Activated CD4-positive, alpha-beta T cell treated with anti-CD3 and anti-CD28 coated beads, Interleukin-2, Interleukin-4, amounts not matched to agents 100 ng/mL and 50 ng/mL, durations not matched to agents 16 hours and 8 hours (primary cell): Measurements from ENCODE around the gene BMP4.
"Not testable (repeated sequence)": the region's sequence is repeated elsewhere in the genome, so short reads cannot be mapped to it uniquely, and the experiment has no call there.

Experiments used
- DNase-seq: peaks from one replicate; pipeline ENCODE4 v3.0.0-alpha.2; 2020; ENCODE audit warnings: low spot score

The BMP4 gene

DNA sequence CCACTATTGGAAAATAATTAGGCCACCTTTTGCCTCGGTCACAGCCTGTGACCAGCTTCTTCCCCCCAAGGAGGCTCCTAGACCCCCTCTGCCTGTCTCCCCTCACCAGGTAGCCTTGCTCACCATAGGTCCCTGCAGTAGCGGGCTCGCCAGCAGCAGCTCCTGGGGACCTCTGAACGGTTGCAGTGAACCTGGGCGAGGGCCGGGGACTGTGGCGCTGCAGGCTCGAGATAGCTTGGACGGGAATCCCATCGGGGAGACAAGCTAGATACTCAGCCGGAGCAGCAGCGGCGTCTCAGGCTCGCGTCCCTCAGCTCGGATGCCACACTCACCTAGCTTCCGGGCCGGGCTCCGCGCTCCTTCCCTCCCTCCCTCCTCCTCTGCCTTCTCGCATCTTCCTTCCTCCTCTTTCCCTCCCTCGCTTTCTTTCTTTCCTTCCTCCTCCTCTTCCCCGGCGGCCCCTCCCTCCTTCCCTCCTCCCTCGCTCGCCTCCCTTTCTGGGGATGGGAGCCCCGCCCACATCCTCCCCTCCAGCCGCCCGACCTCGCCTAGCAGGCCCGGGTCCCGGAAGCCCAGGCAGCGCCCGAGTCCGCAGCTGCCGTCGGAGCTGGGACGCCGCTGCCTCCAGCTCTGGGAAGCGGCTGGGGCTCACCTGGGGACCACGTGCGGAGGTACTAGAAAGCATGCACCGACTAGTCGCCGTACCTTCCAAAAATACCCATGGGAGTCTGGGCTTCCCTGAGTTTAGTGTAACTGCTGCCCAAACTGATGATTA lies at the start of gene BMP4:
Gene BMP4, minus strand, starts transcription at position 399 of the 775 bp plus-strand sequence. CDS start 4,603 bp downstream, outside the sequence.
- DNase-seq, result peak; percentile 27

DNA sequence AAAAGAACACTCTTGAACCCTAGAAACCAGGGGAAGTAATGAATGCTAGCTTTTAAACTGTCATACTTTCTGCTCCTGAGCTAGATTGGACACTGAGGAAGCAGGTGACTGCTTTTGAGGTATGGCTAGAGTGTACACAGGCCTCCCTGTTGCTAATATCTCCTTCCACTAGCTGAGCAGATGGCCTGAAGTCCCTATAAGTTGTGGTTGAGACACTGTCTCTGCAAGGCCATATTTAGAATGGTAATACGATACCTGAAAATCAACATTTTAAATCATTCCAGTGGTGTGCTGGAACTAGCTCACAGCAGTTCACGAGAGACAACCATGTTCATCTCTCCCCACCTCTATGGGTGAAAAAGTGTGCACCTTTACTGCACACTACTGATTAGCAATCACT lies 46.4 kb upstream of the BMP4 start:
- no peak for DNase-seq

DNA sequence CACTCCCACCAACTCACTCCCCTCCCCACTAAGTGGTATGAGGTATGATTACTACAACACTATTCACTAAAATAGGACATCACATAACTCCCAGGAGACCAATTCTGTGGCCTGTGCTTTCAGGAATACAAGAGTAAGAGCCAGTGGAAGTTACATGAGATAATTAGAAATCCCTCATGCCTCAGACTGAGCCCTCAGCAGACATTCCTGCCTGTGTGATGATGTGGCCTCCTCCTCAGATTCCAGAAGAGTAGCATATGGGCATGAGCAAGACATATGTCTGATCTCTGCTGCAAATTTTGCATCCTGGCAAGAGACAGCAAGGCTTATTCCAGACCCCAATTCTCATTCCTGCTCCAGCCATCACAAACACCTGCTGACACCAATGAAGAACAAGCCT lies 46.0 kb upstream of the BMP4 start:
- DNase-seq, result no peak

DNA sequence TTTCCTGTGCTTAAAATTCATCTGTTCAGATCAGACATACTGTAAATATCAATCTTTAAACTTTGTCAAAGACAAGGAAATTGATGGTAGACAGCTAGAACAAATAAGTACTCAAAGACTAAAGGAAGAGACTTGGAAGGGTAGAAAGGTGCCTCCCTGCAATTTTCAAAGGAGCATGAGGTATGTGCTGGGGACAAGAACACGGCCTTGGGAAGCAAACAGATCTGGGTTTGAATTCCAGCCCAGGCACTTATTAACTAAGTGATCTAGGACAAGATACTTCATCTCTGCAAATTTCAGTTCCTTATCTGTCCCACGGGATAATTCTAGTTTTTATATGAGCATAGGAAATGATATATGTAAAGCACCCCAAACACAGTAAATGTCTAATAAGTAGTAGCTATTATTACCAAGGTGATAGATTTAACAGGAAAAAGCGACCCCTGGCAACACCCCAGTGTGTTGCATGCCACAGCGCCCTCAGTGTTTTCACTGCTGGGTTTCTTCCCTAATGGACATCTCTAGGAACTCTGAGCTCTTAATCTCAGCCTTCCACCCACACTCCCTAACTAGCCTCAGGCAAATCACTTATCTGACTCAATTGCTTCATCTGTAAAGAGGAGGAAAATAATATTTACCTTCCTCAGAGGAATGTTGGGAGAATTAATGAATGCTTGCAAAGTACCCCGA lies 44.7 kb upstream of the BMP4 start:
- DNase-seq, result no peak

DNA sequence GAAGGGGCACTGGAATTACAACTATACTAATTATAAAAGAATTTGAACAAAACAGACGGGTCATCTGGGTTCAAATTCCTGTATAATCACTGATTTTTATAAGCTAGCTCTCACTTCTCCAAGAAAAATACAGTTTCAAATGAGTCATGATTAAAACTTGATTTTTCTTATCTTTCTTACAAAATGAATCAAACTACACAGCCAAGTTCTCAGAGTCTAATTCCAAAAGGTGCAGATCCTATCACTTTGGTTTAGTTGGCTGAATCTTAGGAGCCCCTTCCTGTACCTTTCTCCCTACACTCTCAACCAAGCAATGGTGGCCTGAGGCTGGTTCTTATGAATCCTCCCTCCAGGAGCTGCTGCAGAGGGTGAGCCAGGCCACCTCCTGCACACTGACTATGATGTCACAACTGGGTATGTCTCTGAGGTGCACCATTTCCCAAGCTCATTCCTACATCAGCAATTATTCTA lies 43.8 kb upstream of the BMP4 start:
- DNase-seq, result no peak

DNA sequence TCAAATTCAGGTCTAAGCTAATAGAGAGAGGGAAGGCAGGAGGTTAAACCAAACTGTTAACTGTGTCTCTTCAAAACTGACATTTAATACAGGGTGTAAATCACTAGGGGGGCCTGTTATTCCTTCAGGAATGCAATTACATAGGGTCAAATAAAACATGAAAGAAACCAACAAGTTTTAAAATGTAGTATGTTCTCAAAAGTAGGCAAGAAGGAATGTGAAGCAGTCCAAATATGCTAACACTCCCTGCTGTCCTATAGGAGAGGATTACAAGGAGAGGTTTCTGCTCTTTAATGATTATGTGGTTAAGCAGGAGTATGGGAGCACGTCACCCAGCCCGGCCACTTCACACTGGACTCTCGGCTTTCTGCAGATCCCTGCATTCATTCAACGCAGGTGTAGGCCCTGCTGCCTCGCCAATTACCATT lies 42.5 kb upstream of the BMP4 start:
- DNase-seq, result no peak

DNA sequence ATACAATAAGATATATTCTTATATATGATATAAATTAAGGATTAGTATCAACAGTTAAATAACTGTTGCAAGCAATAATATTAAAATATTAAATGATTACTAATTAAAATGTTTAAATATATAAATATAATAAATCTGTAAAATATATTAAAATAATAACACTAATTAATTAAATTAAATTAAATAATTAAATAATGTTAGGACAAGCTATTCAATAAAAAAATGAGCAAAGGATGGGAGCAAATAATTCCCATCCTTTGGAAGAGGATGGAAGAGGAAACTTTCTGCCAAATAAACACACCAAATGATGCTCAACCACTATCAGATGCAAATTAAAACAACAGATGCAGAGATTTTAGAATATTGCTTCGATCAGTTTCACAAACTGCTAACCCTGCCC lies 39.4 kb upstream of the BMP4 start:
- DNase-seq, result no peak

DNA sequence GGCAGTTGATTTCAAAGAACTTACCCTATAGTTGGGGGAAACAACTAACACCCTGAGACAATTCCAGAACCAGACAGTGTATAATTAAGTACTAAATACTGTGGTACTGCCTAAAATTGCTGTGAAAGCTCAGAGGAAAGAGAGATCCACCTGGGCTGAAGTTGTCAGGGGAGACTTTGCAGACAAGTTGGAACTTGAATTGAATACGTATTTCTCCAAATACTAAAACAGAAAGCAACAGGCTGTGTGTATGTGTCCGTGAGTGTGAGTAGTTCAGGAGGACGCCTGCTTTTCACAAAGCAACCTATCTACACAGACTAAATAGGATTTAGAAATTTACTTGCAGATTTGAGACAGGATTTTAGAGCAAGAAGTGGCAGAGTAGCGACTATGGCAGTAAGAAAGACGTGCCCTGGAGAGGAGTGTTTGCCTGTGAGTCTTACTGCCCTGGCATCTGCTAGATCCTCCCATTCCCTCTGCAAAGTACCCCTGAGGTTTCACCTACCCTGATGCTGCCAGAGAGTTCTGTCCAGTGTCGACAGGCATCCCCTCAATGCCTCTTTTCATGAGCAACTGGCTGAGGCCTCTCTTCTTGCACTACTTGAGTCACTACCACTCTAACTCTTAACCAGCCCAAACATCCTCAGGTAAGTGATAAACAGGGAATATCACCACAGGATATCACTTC lies 37.4 kb upstream of the BMP4 start:
- DNase-seq, result no peak

DNA sequence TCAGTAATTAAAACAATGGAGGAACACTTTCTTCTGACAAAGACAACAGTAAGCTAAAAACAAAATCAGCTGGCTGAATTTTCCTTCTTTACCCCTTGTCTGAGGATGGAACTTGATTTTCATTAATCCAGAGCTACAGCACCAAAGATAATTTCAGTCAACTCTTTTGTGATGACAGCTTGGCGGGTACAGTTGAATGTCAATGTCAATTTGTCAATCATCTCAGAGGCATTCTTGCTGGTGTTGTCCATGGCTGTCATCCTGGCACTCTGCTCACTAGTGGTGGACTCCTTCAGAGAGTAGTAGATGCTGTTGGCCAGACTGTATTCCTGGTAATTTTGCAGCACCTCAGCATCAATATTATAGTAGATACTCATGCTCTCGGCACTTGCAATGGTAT lies 34.4 kb upstream of the BMP4 start:
- no peak for DNase-seq

DNA sequence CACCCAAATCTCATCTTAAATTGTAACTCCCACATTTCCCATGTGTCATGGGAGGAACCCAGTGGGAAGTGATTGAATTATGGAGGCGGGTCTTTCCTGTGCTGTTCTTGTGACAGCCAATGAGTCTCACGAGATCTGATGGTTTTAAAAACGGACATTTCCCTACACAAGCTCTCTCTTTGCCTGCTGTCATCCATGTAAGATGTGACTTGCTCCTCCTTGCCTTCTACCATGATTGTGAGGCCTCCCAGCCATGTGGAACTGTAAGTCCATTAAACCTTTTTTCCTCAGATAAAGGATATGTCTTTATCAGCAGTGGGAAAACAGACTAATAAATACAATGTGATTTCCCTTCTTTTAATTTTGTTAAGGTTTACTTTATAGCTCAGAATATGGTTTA lies 30.1 kb upstream of the BMP4 start:
- not testable (repeated sequence) for DNase-seq

DNA sequence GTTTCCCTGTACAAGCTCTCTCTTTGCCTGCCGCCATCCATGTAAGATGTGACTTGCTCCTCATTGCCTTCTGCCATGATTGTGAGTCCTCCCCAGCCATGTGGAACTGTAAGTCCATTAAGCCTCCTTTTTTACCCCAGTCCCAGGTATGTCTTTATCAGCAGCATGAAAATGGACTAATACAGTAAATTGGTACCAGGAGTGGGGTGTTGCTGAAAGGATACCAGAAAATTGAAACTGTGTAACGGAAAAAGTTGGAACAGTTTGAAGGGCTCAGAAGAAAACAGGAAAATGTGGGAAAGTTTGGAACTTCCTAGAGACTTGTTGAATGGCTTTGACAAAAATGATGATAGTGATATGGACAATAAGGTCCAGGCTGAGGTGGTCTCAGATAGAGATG lies 28.3 kb upstream of the BMP4 start:
- not testable (repeated sequence) for DNase-seq

DNA sequence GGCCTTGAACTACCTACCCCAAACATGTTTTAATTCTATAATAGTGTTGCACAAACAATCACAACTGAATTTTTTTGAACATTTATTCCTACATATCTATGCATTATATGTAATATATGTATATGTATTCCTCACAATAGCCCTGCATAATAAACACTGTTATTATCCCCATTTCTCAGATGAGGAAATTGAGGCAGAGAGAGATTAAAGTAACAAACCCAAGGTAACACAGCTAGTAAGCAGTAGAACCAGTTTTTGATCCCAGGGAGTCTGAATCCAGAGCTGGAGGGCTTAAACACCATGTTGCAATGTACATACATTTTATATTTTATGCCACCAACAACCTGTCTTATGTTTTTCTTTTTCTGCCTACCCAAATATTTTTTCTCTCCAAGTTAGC lies 26.5 kb upstream of the BMP4 start:
- DNase-seq, result no peak

DNA sequence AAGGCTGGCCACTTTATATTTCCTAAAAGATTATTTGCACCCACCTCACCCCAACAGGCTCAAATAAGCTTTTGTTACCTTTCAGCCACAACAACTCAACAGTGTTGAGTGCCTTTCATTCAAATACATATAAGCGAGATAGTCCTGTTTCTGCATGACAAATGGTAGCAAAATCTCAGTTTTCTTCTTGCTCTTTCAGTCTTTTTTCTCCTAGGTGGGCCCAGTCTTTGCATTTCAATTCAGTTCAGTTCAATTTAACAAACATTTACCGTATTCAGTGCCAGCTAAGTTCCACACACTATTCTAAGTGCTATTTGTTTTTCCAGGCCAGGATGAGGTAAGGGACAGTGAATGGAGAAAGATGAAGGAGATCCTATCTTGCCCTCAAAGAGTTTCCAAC lies 25.9 kb upstream of the BMP4 start:
- no peak for DNase-seq

DNA sequence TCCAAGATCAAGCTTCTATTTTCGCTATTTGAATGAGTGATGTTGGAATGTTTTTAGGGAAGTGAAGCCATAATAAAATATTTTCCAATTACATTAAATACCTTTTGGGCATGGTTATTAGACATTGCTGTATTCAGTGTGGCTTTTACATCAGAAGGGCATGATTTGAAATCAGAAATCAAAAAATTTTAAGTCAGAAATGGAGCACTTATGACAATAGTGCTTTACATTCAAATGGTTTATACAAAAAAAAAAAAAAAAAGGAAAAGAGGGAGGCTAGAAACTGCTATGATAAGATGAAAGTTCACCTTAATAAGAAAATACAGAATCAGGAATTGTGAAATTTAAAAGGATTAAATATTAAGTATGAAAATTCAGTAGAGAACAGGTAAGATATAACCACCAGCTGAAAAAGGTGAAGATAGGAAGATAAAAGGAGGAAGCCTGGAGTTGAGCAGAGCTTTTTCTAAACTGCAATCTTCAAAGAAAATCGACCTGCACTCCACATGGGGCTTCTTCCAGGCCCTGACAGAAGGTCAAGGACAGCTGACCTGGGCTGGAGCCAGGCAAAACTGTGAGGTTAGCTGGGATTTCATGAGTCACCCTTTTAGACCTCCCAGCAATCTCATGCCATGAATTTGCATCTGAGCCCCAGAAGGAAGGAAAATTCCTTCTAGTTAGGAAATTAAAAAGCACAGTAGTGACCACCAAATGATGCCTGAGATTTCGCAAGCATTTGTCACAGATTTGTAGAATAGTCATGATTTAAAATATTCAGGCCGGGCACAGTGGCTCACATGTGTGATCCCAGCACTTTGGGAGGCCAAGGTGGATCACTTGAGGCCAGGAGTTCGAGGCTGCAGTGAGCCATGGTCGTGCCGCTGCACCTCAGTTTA lies 23.4 kb upstream of the BMP4 start:
- no peak for DNase-seq

DNA sequence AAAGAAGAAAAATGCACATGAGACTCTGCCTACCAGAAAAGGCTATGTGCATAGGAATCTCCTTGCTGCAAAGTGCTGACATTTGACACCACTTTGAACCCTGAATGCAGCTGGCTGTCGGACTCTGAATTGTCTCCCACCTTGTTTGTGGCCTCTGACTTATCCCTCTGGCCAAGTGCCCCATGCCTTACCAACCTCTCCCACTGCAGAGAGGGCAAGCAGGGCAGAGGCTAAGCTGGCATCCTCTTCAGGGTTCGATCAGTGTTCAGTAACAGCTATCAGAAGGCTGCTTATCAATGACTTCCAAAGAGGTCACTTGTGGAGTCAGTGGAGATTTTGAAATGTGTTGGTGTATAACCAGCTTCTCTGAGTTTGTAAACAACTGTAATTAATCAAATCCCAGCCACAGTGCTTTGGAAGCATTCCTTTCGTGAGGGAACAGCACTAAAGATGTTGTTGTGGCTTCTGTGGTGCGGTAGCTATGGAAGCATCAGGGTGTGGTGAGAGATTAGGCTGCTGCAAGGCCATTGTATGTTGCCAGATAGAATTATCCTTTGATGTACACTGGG lies 22.6 kb upstream of the BMP4 start:
- no peak for DNase-seq

DNA sequence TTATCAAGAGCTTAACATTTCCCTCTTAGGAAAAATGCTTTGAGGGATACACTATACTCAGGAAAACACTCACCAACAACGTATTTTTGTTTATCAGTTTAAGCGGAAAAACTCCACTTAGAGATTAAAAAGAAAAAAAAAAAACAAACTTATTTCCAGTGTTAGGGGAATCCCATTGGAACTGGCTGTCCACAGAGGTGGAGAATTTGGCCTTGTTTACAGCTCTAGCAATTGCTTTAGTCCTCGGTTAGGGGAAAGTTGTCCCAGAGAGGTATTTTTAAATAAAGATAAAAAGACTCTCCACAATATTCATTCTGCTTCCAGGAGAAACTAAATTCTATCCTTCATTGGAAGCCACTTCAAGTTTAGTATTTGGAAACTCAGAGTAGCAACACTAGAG lies 21.6 kb upstream of the BMP4 start:
- DNase-seq, result no peak

DNA sequence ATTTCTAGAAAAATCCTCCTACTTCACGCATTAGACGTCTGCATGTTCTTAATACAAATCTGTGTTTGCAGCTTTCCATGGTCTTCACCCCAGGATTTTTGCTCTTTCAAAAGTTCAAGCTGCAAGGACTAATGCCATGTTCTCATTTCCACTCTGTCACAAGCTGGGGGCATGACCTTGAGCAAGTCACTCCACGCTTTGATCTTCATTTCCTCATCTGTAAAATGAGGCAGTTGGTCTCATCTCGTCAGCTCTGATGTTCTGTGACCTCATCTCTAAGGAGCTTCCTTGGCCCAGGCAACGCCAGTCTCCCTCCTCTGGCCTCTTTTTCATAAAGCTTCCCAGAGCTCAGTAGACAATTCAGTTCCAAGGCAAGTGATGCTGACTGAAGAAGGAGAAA lies 18.8 kb upstream of the BMP4 start:
- DNase-seq, result no peak

DNA sequence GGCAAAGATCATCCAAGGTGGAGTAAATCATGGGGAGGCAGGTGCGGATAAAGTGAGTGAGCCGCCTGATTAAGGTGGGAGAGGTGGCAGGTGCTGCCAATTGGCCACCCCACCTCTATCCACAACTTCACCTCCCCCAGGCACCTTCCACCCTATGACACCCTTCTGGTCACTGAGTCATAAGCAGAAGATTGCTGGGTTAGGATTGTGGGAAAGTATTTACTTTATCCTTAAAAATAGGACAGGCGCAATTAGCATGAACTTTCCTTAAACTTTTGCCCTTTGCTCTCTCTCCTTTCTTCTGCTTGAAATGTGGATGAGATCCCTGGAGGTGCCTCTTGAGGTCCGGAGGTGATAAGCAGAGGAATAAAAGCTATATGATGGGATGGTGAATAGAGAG lies 14.9 kb upstream of the BMP4 start:
- DNase-seq, result no peak

DNA sequence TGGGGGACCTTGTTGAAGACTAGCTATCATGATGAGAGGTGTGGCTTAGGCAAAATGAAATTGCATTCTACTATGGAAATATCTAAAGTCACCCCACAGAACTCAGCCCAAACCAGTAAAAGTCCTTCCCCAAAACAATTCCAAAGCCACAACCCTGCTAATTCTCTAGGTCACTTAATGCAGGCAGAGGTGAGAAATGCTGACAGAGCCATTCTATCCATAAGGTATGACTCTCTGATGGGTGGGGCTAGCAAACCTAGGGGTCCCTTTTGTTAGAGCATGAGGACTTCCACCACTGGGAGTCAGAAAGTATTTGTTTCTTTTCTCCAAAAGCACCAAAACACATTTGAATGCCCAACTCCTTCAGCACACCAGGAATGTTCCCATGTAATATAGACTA lies 12.7 kb upstream of the BMP4 start:
- DNase-seq, result no peak

DNA sequence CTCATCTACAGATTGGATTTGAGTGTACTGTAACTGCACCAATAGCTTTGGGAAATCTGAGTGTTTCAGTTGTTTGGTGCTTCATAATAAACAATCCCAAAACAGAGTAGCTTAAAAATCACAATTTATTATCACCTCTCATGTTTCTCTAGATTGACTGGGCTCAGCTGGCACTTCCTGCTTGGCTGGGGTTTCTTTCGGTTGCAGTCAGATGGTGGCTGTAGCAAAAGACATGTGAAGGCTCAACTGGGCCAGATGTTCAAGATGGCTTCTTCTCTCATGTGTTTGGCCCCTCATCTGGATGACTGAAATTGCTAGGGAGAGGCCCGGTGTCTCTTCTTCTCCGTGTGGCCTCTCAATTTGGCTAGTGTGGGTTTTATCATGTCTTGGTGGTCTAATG lies 12.1 kb upstream of the BMP4 start:
- DNase-seq, result no peak

DNA sequence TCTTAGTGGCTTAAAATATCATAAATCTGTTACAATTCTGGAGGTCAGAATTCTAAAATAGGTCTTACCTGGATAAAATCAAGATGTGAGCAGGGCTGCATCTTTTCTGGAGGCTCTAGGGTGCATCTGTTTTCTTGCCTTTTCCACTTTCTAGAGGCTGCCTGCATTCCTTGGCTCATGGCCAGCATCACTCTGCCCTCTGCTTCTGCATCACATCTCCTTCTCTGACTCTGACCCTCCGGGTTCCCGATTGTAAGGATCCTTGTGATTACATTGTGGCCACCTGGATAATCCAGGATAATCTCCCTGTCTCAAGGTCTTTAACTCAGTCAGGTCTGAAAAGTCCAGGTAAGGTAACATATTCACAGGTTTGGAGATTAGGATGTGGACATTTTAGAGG lies 11.0 kb upstream of the BMP4 start:
- no peak for DNase-seq

DNA sequence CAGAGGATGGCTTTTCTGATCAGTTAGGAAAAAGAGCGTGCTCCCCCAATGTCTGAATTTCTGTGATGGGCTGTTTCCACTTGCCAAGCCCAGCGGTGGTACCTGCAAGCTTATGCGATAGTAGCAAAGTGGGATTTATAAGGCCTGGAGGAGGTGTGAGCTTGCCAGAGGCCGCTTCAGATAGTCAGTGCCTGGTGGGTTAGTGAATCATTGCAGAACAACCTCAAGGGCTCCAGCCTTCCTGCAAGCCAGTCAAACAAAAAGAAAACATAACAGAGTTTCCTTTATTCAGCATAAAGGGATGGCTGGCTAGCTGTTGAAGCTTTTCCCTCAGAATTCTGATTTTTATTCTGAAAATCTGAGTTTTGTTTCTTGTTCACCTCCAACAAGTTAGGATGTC lies 7.6 kb upstream of the BMP4 start:
- DNase-seq, result no peak
